Activated CD8-positive, alpha-beta T cell treated with anti-CD3 and anti-CD28 coated beads for 36 hours (primary cell): ENCODE results near the gene TBP. TPM values are rescaled to one million over a fixed set of nuclear protein-coding genes. Genes with fewer than 3 reads are reported as not detected.

Experiments
- ATAC-seq: fragments of 200-7000 bp; cut with Tn5 transposase; one replicate; pipeline ENCODE4 v1.10.0; 2021; ENCODE audit warnings: mild to moderate bottlenecking, moderate library complexity
- CTCF ChIA-PET: fragments of 350-600 bp; sonication (Branson Sonifier 250); formaldehyde crosslinking; loops from one replicate; lab custom pipeline; 2021; ENCODE audit warnings: antibody characterized with exemption; lab: Charles Lee
- POLR2A ChIA-PET: fragments of 350-600 bp; sonication (Branson Sonifier 250); formaldehyde crosslinking; loops from one replicate; lab custom pipeline; 2021; ENCODE audit warnings: antibody characterized with exemption; lab: Charles Lee
- DNase-seq: peaks from one replicate; pipeline ENCODE4 v3.0.0-alpha.2; 2020
- H3K27ac Mint-ChIP-seq: one replicate; pipeline ENCODE4 v1.8.0; 2021; ENCODE audit warnings: mild to moderate bottlenecking, mixed read lengths
- H3K27me3 Mint-ChIP-seq: one replicate; pipeline ENCODE4 v1.8.0; 2021; ENCODE audit warnings: mixed read lengths
- H3K36me3 Mint-ChIP-seq: one replicate; pipeline ENCODE4 v1.8.0; 2021; ENCODE audit warnings: low read depth, mixed read lengths
- H3K4me1 Mint-ChIP-seq: one replicate; pipeline ENCODE4 v1.8.0; 2021; ENCODE audit warnings: low read depth, mixed read lengths
- H3K4me3 Mint-ChIP-seq: one replicate; pipeline ENCODE4 v1.8.0; 2021; ENCODE audit warnings: mild to moderate bottlenecking, moderate library complexity, mixed read lengths
- H3K9me3 Mint-ChIP-seq: one replicate; pipeline ENCODE4 v1.8.0; 2021; ENCODE audit warnings: mixed read lengths
- intact Hi-C: fragments of 100-400 bp; cut with micrococcal nuclease; formaldehyde crosslinking; loops from one replicate; pipeline ENCODE4 v1.10.0; 2022
- total RNA-seq, 2 experiments: library from RNA; stranded (reverse); gene quantifications; one replicate each; pipeline ENCODE4 v1.2.3, GENCODE V29; 2021
- TF ChIP-seq, protein P1 (sequence below): fragments of 200-600 bp; IDR thresholded peaks from one replicate; pipeline ENCODE4 v1.8.0; 2022; ENCODE audit warnings: antibody characterized with exemption, mild to moderate bottlenecking

The TBP gene
- total RNA-seq, 2 experiments from 2014 or later, result 21.0 to 22.1 TPM

- Mint-ChIP-seq H3K4me3 (no peak overlapping the region), H3K27me3 (no peaks in the 10 kb centered on the region), H3K4me1 (peaks cover 14% of the 10 kb centered on the region), H3K9me3 (no peaks in the 10 kb centered on the region), H3K36me3 (peaks cover 61% of the 10 kb centered on the region), H3K27ac (peak overlapping the region; percentile 4)
- intact Hi-C loops, result no loop called here
- ChIA-PET POLR2A (no interaction called here), CTCF (no interaction called here)
- TF ChIP-seq, protein P1, sequence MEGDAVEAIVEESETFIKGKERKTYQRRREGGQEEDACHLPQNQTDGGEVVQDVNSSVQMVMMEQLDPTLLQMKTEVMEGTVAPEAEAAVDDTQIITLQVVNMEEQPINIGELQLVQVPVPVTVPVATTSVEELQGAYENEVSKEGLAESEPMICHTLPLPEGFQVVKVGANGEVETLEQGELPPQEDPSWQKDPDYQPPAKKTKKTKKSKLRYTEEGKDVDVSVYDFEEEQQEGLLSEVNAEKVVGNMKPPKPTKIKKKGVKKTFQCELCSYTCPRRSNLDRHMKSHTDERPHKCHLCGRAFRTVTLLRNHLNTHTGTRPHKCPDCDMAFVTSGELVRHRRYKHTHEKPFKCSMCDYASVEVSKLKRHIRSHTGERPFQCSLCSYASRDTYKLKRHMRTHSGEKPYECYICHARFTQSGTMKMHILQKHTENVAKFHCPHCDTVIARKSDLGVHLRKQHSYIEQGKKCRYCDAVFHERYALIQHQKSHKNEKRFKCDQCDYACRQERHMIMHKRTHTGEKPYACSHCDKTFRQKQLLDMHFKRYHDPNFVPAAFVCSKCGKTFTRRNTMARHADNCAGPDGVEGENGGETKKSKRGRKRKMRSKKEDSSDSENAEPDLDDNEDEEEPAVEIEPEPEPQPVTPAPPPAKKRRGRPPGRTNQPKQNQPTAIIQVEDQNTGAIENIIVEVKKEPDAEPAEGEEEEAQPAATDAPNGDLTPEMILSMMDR, result no peak
- DNase-seq (no peak), ATAC-seq (no peak)
Observed at GRCh38 chr6:170537329-170537728, 16.8 kb upstream of the TBP start.

DNA sequence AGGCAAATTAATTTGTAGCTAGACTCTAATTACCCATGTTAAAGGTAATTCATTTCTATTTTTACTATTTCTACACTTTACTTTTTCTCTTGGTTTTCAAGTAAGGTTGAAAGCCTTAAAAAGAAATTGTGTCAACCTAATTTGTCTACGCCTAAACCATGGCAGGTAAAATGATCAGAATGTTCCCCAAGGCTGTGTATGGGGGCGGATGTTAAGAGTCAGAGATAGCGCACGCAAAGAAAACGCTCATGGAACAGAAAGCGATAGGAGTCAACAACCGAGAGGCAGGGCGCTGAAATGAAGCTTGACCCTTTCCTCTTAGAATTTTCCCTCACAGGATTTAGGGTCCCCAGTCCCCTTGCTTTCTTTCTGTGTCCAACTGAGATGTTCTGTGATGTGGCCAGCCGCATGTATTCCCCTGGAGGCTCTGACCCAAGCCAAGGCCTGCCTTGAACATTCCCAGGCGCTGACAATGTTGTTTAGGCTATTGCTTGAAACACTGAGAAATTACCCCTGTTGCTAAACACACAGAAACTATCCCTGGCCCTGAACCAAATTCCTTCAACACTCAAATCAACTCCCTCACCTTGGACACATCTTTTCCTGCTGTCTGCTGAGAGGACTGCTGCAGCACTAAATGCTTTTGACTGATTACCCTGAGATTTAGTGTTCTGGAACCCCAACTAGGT, 12.0 kb upstream of the TBP start:
- POLR2A ChIA-PET, result interaction anchor here (1.0 to 1.6 kb wide), 2 partner anchors 12 to 20 kb away, joined by 3 to 4 read pairs; partner anchors contain the start of gene TBP
- H3K36me3 Mint-ChIP-seq, result peaks cover 68% of the 10 kb centered on the region
- intact Hi-C loops, result no loop called here

GRCh38 chr6:170545405-170545804, 8.8 kb upstream of the TBP start:
- Mint-ChIP-seq H3K9me3 (no peaks in the 10 kb centered on the region), H3K4me3 (no peak overlapping the region), H3K36me3 (peaks cover 72% of the 10 kb centered on the region), H3K27me3 (no peaks in the 10 kb centered on the region), H3K27ac (no peak overlapping the region), H3K4me1 (peaks cover 46% of the 10 kb centered on the region)
- DNase-seq, result no peak
- POLR2A ChIA-PET, result no interaction called here
- CTCF ChIA-PET, result interaction anchor here (0.7 to 1.0 kb wide), 2 partner anchors 16 to 714 kb away, joined by 3 read pairs; no protein-coding TSS in a partner anchor
- TF ChIP-seq, protein P1, result no peak
- intact Hi-C loops, result no loop called here
- no peak for ATAC-seq

More for the DNA sequence above, 12.0 kb upstream of the TBP start:
- Mint-ChIP-seq H3K9me3 (no peaks in the 10 kb centered on the region), H3K4me3 (no peak overlapping the region), H3K4me1 (peaks cover 25% of the 10 kb centered on the region), H3K27ac (peak overlapping the region; percentile 20), H3K27me3 (no peaks in the 10 kb centered on the region)
- DNase-seq (no peak), ATAC-seq (no peak)
- CTCF ChIA-PET, result interaction anchor here (0.7 to 7.1 kb wide), 4 partner anchors 11 to 753 kb away, joined by 3 to 47 read pairs (median 3); no protein-coding TSS in a partner anchor
- TF ChIP-seq, protein P1, result no peak

DNA sequence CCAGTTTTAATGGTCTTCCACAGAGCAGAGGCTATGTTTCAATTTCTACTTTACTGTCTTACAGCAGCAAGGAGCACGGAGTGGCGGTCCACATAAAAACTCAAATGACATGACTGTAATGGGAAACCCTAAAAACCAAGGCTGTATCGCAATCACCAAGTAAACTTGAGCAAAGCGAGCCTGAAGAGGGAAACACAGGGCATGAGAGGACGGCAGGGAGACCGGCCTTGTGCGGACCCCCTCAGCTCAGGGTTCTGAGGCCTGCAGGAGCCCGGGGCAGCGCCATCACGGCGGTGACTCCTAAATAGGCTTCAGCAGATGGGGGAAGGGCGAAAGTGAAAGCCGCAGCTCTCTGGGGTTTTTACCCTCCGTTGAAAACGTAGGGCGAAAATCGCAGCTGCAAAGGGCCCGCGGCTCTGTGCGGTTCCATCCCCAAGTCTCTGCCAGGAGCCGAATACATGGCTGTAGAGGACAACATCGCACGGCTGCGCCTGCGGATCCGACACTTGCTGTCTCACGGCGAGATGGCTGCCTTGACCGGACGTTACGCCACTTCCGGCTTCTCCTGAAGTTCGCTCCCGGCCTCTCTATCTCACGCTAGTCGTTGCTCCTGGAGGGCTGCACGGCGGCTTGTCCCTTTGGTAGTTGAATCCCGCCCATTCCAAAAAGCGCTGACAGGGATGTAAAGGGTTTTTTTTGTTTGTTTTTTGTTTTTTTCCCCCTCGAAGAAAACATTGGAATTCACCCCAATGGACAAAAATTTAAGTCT, 1.2 kb upstream of the TBP start, which contains the start of gene PSMB1:
Gene PSMB1 (minus strand): TSS at position 543 of the 769 bp plus-strand sequence. CDS start 65 bp downstream, at position 478.
- intact Hi-C loops, result no loop called here
- TF ChIP-seq, protein P1, result no peak
- DNase-seq, result peak; percentile 87
- ATAC-seq, result peak; percentile 50
- Mint-ChIP-seq H3K27me3 (no peaks in the 10 kb centered on the region), H3K4me3 (no peak within 1 kb of the TSS), H3K27ac (no peak within 1 kb of the TSS), H3K9me3 (no peaks in the 10 kb centered on the region), H3K36me3 (peaks cover 43% of the 10 kb centered on the region), H3K4me1 (peaks cover 47% of the 10 kb centered on the region)
- ChIA-PET POLR2A (interaction anchor here (0.7 to 2.7 kb wide), 9 partner anchors 9 to 851 kb away, joined by 3 to 20 read pairs (median 4); partner anchors contain the start of genes C6orf120, DYNLT2, ERMARD and PDCD2), CTCF (interaction anchor here (2.0 to 3.4 kb wide), 3 partner anchors 23 to 36 kb away, joined by 5 to 17 read pairs (median 8); partner anchors contain the start of gene PDCD2)
